DOHH2 (cell line): ENCODE data around the gene BLVRB.

ENCODE experiments used
- CTCF ChIP-seq: fragments of 200-600 bp; sonication (generic); IDR thresholded peaks from one replicate; pipeline ENCODE4 v1.5.1; 2014; ENCODE audit warnings: antibody characterized with exemption, mild to moderate bottlenecking, low read depth, low read length; ENCODE audit not compliant: poor library complexity, severe bottlenecking
- EZH2phosphoT487 ChIP-seq: fragments of 200-600 bp; sonication (generic); IDR thresholded peaks from 2 replicates; pipeline ENCODE4 v1.6.1; 2017; ENCODE audit warnings: borderline replicate concordance, mild to moderate bottlenecking, antibody characterized with exemption, low read length, moderate library complexity, mixed read lengths

- TF ChIP-seq CTCF, result no peak
- no peak for TF ChIP-seq EZH2phosphoT487
Measured at GRCh38 chr19:40400559-40400958, 65.0 kb downstream of the BLVRB start.
